ENCODE data around the gene SCAMP4. TPM values are rescaled to one million over a fixed set of nuclear protein-coding genes. Genes with fewer than 3 reads are reported as not detected.

SCAMP4 gene
- total and polyA plus RNA-seq, 2 of the 13 experiments (the other 11 are each of a cell fraction or from before 2014, with no cell fraction given): 10.7 to 13.7 TPM

- TF ChIP-seq ZNF224 (CRISPR knock-in tag; IDR thresholded peaks at IDR 0.05): no peak
- TF ChIP-seq, protein P1, sequence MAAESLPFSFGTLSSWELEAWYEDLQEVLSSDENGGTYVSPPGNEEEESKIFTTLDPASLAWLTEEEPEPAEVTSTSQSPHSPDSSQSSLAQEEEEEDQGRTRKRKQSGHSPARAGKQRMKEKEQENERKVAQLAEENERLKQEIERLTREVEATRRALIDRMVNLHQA (CRISPR knock-in tag; IDR thresholded peaks at IDR 0.05): no peak
- TF ChIP-seq PRPF4 (IDR thresholded peaks at IDR 0.05; ENCODE audit: low read depth, low read length, poor library complexity, severe bottlenecking): no peak
- TF ChIP-seq, protein P2, sequence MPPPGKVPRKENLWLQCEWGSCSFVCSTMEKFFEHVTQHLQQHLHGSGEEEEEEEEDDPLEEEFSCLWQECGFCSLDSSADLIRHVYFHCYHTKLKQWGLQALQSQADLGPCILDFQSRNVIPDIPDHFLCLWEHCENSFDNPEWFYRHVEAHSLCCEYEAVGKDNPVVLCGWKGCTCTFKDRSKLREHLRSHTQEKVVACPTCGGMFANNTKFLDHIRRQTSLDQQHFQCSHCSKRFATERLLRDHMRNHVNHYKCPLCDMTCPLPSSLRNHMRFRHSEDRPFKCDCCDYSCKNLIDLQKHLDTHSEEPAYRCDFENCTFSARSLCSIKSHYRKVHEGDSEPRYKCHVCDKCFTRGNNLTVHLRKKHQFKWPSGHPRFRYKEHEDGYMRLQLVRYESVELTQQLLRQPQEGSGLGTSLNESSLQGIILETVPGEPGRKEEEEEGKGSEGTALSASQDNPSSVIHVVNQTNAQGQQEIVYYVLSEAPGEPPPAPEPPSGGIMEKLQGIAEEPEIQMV (CRISPR knock-in tag; IDR thresholded peaks at IDR 0.05; ENCODE audit: low read depth): no peak
- TF ChIP-seq FOXP4 (CRISPR knock-in tag; IDR thresholded peaks at IDR 0.05): peak; percentile 29; the same call in 1 of the 2 replicates
- TF ChIP-seq STAT5B (CRISPR knock-in tag; IDR thresholded peaks at IDR 0.05): no peak
- peak; percentile 44; the same call in 1 of the 2 replicates for TF ChIP-seq GATAD2A (CRISPR knock-in tag; IDR thresholded peaks at IDR 0.05)
- no peak for TF ChIP-seq ZNF563 (CRISPR knock-in tag; IDR thresholded peaks at IDR 0.05)
- TF ChIP-seq FIP1L1 (IDR thresholded peaks at IDR 0.05; ENCODE audit: borderline replicate concordance, insufficient read depth, low read depth, low read length): no peak
- TF ChIP-seq ZFP1 (CRISPR knock-in tag; IDR thresholded peaks at IDR 0.05): no peak
- TF ChIP-seq WIZ (CRISPR knock-in tag; IDR thresholded peaks at IDR 0.05): no peak
- TF ChIP-seq HMG20A (CRISPR knock-in tag; IDR thresholded peaks at IDR 0.05; ENCODE audit: borderline replicate concordance): no peak
- no peak for TF ChIP-seq GZF1 (CRISPR knock-in tag; IDR thresholded peaks at IDR 0.05)
- no peak for TF ChIP-seq SALL2 (CRISPR knock-in tag; IDR thresholded peaks at IDR 0.05)
- no peak for TF ChIP-seq ZBTB1 (CRISPR knock-in tag; IDR thresholded peaks at IDR 0.05; ENCODE audit: borderline replicate concordance)
- no peak for TF ChIP-seq JUND (CRISPR knock-in tag; IDR thresholded peaks at IDR 0.05)
- TF ChIP-seq DR1 (CRISPR knock-in tag; IDR thresholded peaks at IDR 0.05): no peak
- no peak for TF ChIP-seq ZNF660 (CRISPR knock-in tag; IDR thresholded peaks at IDR 0.05; ENCODE audit: borderline replicate concordance, low read depth)
- TF ChIP-seq ZFP36 (IDR thresholded peaks at IDR 0.05; ENCODE audit: borderline replicate concordance, low read depth, low read length, partially characterized antibody): no peak
- no peak for TF ChIP-seq RFXANK (CRISPR knock-in tag; IDR thresholded peaks at IDR 0.05)
- TF ChIP-seq NCOR1 (IDR thresholded peaks at IDR 0.05; ENCODE audit: borderline replicate concordance, low read length): peak; percentile 57
- TF ChIP-seq ZSCAN9 (CRISPR knock-in tag; IDR thresholded peaks at IDR 0.05; ENCODE audit: borderline replicate concordance): no peak
- no peak for TF ChIP-seq STAT6 (CRISPR knock-in tag; IDR thresholded peaks at IDR 0.05; ENCODE audit: borderline replicate concordance)
- TF ChIP-seq SATB2 (CRISPR knock-in tag; IDR thresholded peaks at IDR 0.05): no peak
- TF ChIP-seq SAFB2 (CRISPR knock-in tag; IDR thresholded peaks at IDR 0.05; ENCODE audit: borderline replicate concordance, low read depth): no peak
- no peak for TF ChIP-seq CHD2 (IDR thresholded peaks at IDR 0.05; ENCODE audit: low read depth, low read length)
Observed at GRCh38 chr19:1902923-1903322, 2.3 kb upstream of the SCAMP4 start (continued).

All from HepG2 (cell line).